Esophagus squamous epithelium (tissue), 4 donors: ENCODE data around the gene STK38L.

ENCODE experiments used
- CTCF ChIP-seq, 6 experiments: fragments of 450-650 bp in 4 of 6; fragments of 200-600 bp in 2 of 6; sonication (generic) in 2 of 6; IDR thresholded peaks; one replicate each; pipeline ENCODE4 v1.5.1; 2016 to 2019; ENCODE audit warnings: antibody characterized with exemption in 6 of 6, mild to moderate bottlenecking in 4 of 6, moderate library complexity in 4 of 6
- POLR2A ChIP-seq, 4 donors: fragments of 450-650 bp; IDR thresholded peaks; one replicate each; pipeline ENCODE4 v1.6.1; 2017; ENCODE audit warnings: antibody characterized with exemption in 4 of 4, mild to moderate bottlenecking in 4 of 4, moderate library complexity in 3 of 4

DNA sequence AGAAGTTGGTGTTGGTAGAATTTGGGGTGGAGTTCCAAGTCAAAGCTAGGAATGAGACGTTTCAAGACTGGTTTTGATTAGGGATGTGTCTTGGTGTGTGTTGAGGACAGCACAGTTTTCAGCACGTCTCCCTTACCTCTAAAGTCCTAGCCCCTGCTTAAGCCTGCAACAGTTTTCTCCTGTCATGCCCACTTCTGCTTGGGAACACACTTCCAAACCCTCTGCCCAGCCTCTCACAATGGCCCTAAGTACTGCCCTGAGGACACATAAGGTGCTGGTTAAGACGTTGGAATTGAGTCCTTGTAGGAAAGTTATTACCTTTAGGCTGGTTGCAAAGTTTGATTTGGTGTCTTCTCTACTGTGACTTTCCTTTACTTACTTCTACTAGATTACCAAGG is 87.8 kb downstream of the STK38L start:
- no peak for TF ChIP-seq POLR2A (IDR thresholded peaks at IDR 0.05)
- TF ChIP-seq CTCF (IDR thresholded peaks at IDR 0.05) = no peak
